HUES6 (cell line): ENCODE data around the gene GLS.
"Not testable (repeated sequence)": the region's sequence is repeated elsewhere in the genome, so short reads cannot be mapped to it uniquely, and the experiment has no call there.

Experiments
- H3K27ac ChIP-seq: 2 replicates; pipeline ENCODE4 v1.7.0; 2013; ENCODE audit warnings: low read depth, mild to moderate bottlenecking, low read length, inconsistent platforms
- H3K27me3 ChIP-seq: 2 replicates; pipeline ENCODE4 v1.6.1; 2013; ENCODE audit warnings: low read length; ENCODE audit not compliant: control insufficient read depth, insufficient read depth
- H3K36me3 ChIP-seq: 2 replicates; pipeline ENCODE4 v1.6.1; 2013; ENCODE audit warnings: low read length; ENCODE audit not compliant: control insufficient read depth, insufficient read depth
- H3K4me1 ChIP-seq: 2 replicates; pipeline ENCODE4 v1.6.1; 2013; ENCODE audit warnings: low read length; ENCODE audit not compliant: control insufficient read depth, insufficient read depth
- H3K4me3 ChIP-seq: 2 replicates; pipeline ENCODE4 v1.5.1; 2013; ENCODE audit warnings: low read depth, low read length
- H3K9ac ChIP-seq: one replicate; pipeline ENCODE4 v1.6.1; 2013; ENCODE audit warnings: mild to moderate bottlenecking, low read length
- H3K9me3 ChIP-seq: 2 replicates; pipeline ENCODE4 v1.6.1; 2013; ENCODE audit warnings: low read depth, low read length; ENCODE audit not compliant: control insufficient read depth, insufficient read depth

The GLS gene

DNA sequence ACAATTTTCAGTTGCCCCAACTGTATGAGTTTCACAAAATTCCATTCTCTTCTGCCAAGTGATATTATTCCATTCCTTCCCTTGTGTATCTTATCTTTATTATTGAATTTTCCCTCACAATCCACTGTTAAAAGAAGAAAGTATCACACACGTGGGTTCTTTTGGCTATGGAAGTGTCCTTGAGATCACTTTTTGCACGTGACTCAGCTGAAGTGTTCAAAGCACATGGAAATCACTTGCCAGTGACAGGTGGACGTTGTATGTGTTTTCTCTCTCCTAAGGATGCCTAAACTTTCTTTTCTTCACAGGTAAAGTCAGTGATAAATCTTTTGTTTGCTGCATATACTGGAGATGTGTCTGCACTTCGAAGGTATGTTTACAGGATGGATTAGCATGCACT lies 72.6 kb downstream of the GLS start:
- no peaks in the 10 kb centered on the region for H3K9me3 ChIP-seq
- H3K4me1 ChIP-seq, result no peaks in the 10 kb centered on the region
- no peak overlapping the region for H3K9ac ChIP-seq
- no peak overlapping the region for H3K4me3 ChIP-seq
- H3K27me3 ChIP-seq, result no peaks in the 10 kb centered on the region
- H3K27ac ChIP-seq, result no peak overlapping the region
- no peaks in the 10 kb centered on the region for H3K36me3 ChIP-seq

GRCh38 chr2:190959911-190960788 lies 79.5 kb downstream of the GLS start:
- H3K9me3 ChIP-seq, result no peaks in the 10 kb centered on the region
- H3K36me3 ChIP-seq, result peaks cover 7% of the 10 kb centered on the region
- no peak overlapping the region for H3K4me3 ChIP-seq
- no peak overlapping the region for H3K27ac ChIP-seq
- H3K27me3 ChIP-seq, result no peaks in the 10 kb centered on the region
- no peak overlapping the region for H3K9ac ChIP-seq
- no peaks in the 10 kb centered on the region for H3K4me1 ChIP-seq

- not testable (repeated sequence) for H3K9me3 ChIP-seq, H3K4me1 ChIP-seq, H3K4me3 ChIP-seq, H3K27ac ChIP-seq, H3K27me3 ChIP-seq, H3K9ac ChIP-seq
- H3K36me3 ChIP-seq, result peaks cover 13% of the 10 kb centered on the region
Observed at GRCh38 chr2:190961117-190961516, 80.5 kb downstream of the GLS start.

DNA sequence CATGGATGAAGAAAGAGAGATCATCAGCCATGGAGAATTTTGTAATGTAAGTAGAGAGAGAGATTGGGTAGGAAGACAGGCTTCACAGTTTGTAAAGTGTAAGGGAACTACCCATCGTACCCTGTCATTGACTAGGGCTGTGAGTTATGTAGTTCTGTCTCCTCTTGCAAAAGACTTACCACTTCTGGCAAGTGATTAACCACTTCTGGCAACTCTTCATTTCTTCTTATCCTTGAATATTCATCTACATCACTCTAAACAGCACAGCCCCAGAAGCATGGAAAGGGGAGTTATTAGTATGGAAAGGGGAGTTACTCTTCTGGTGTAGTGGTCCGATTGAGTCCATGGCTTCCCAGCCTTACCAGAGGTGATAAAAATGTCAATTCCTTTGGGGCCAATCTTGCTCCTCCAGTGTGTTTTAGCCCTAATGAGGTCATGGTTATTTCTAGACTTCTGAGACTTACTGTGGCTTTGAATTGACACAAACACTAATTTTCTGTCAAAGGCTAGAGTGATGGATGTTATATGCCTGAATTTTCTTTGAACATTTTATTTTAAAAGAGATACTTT lies 81.4 kb downstream of the GLS start:
- H3K27ac ChIP-seq, result no peak overlapping the region
- H3K4me3 ChIP-seq, result no peak overlapping the region
- H3K27me3 ChIP-seq, result no peaks in the 10 kb centered on the region
- no peak overlapping the region for H3K9ac ChIP-seq
- no peaks in the 10 kb centered on the region for H3K4me1 ChIP-seq
- H3K9me3 ChIP-seq, result no peaks in the 10 kb centered on the region
- peaks cover 13% of the 10 kb centered on the region for H3K36me3 ChIP-seq

- no peaks in the 10 kb centered on the region for H3K4me1 ChIP-seq
- no peaks in the 10 kb centered on the region for H3K9me3 ChIP-seq
- H3K4me3 ChIP-seq, result no peak overlapping the region
- peaks cover 19% of the 10 kb centered on the region for H3K36me3 ChIP-seq
- no peak overlapping the region for H3K9ac ChIP-seq
- no peaks in the 10 kb centered on the region for H3K27me3 ChIP-seq
- H3K27ac ChIP-seq, result no peak overlapping the region
Observed at GRCh38 chr2:190963088-190963487, 82.5 kb downstream of the GLS start.

GRCh38 chr2:190964170-190964795 lies 83.7 kb downstream of the GLS start:
- Histone ChIP-seq H3K4me1 (no peaks in the 10 kb centered on the region), H3K9me3 (no peaks in the 10 kb centered on the region), H3K27me3 (no peaks in the 10 kb centered on the region), H3K9ac (no peak overlapping the region), H3K36me3 (peaks cover 25% of the 10 kb centered on the region), H3K4me3 (no peak overlapping the region), H3K27ac (no peak overlapping the region)

DNA sequence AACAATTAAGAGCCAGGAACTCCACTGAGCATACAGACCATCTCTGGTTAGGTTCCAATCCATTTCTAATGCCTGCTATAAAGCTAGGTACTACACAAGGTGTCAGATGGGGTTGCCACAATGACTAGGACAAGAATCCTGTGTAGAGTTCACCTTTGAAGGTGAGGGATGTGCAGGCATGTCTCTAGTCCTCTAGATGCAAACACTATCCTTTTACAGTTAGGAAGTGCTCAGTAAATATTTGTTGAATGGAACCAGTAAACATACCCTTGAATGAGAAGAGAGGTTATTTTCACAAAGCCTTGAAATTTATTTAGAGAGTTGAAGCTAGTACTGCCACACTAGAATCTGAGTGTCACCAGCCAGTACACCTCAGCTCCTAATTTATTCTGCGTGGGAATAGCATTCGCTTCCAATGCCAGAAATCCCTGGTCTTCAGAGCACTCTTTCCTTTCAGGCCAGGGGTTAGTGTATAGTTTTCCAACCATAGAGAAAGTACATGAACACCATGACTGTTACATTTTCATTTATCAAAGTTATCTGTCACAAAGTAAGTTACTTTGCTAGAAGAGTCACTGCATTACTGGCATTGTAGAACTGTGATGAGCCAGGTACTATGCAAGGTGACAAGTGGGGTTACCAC lies 85.1 kb downstream of the GLS start:
- H3K9ac ChIP-seq, result no peak overlapping the region
- H3K27ac ChIP-seq, result no peak overlapping the region
- no peaks in the 10 kb centered on the region for H3K27me3 ChIP-seq
- H3K9me3 ChIP-seq, result no peaks in the 10 kb centered on the region
- peaks cover 39% of the 10 kb centered on the region for H3K36me3 ChIP-seq
- H3K4me1 ChIP-seq, result no peaks in the 10 kb centered on the region
- no peak overlapping the region for H3K4me3 ChIP-seq

DNA sequence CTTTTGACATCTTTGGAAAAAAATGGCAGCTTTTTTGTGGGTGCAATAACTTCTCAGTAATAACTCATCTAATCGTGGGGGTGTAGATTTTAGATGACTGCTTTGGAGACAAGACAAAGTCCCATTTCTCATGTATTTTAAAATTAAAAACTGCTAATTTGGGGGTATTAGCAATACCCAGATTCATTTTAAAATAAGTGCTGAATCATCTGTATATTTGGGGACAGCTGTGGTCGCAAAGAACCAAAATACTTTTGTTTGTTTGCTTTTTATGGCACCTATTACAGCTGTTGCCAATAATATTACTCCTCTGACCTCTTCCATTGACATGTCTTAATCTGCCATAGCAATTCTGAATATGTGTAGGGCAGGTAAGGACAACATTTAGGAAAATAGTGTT lies 87.9 kb downstream of the GLS start:
- Histone ChIP-seq H3K9ac (no peak overlapping the region), H3K4me1 (no peaks in the 10 kb centered on the region), H3K27ac (no peak overlapping the region), H3K4me3 (no peak overlapping the region), H3K36me3 (peaks cover 66% of the 10 kb centered on the region), H3K27me3 (no peaks in the 10 kb centered on the region), H3K9me3 (0 out of 2 replicates have a peak, but pooled peaks cover 2% of the 10 kb centered on the region)

- Histone ChIP-seq H3K9ac (no peak overlapping the region), H3K4me3 (no peak overlapping the region)
Observed at GRCh38 chr2:190970160-190970559, 89.5 kb downstream of the GLS start.

DNA sequence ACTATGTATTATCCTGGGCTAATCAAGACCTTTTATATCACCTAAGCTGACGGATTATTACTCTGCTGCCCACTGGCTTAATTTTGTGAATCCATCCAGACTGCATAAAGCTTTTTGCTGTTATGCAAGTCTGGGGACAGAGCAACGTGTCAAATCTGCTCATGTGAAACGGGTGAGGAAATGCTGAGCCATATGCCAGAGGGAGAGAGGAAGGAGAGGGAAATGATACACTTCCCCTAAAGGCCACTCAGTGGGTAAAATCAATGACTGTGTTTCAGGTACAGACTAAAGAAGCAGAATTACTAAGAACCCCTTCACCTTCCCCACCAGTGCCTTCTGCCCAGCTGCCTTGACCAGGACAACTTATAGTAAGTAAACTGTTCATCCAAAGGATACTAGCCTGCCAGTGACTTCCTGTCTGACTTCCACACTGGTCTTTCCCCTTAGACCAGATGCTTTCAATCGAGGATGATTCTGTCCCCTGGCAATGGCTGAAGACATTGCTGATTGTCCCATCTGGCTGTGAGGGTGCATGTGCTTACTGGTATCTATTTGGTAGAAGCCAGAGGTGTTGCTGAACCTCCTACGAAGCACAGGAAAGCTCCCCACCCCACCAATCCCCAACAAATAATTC lies 90.4 kb downstream of the GLS start:
- peaks cover 78% of the 10 kb centered on the region for H3K36me3 ChIP-seq

More at GRCh38 chr2:190970160-190970559, 89.5 kb downstream of the GLS start:
- Histone ChIP-seq H3K27me3 (no peaks in the 10 kb centered on the region), H3K27ac (no peak overlapping the region), H3K9me3 (0 out of 2 replicates have a peak, but pooled peaks cover 2% of the 10 kb centered on the region), H3K36me3 (peaks cover 76% of the 10 kb centered on the region), H3K4me1 (no peaks in the 10 kb centered on the region)

More for the DNA sequence above, 90.4 kb downstream of the GLS start:
- no peak overlapping the region for H3K27ac ChIP-seq
- H3K9ac ChIP-seq, result no peak overlapping the region
- 0 out of 2 replicates have a peak, but pooled peaks cover 2% of the 10 kb centered on the region for H3K9me3 ChIP-seq
- no peak overlapping the region for H3K4me3 ChIP-seq
- no peaks in the 10 kb centered on the region for H3K27me3 ChIP-seq
- H3K4me1 ChIP-seq, result no peaks in the 10 kb centered on the region
